ENCODE results near the gene IL1B.
"Not testable (repeated sequence)": the region's sequence is repeated elsewhere in the genome, so short reads cannot be mapped to it uniquely, and the experiment has no call there.

The IL1B gene

GRCh38 chr2:112849956-112850355, 13.4 kb upstream of the IL1B start:
- no peak for DNase-seq (ENCODE audit: low spot score)

DNA sequence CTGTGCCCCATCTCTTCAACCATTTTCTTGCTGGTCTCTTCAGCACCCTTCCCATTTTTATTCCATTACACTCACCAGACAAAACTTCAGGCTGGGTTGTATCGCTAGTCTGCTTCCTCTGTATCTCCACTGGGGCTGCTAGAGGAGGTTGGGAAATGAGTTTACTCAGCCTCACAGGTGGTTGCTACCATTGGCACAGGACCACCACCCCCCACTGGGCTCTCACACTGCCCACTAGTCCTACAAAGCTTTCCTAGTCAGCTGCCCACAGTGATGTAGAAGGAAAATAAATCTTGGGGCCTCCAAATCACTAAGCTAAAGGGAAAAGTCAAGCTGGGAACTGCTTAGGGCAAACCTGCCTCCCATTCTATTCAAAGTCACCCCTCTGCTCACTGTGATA, 12.3 kb upstream of the IL1B start:
- no peak for DNase-seq (ENCODE audit: low spot score)

DNA sequence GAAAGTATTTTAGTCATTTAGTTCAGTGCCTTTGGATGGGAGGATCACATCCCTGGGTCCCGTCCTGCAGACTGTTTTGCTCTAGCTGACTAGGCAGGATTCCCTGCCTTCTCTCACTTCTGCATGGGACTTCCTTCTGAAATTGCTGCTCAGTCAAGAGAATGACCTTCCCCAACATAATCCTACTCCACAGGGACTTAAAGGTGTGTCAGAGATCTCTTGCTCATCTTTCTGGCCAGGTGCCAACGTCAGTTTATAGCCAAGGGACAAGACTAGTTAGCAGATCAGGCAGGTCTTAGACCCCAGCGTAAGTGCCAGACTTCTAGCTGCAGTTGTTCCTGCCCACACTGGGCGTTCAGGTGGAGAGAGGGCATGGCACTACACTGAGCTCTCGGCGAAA, 9.5 kb upstream of the IL1B start:
- DNase-seq (ENCODE audit: low spot score), result no peak

DNA sequence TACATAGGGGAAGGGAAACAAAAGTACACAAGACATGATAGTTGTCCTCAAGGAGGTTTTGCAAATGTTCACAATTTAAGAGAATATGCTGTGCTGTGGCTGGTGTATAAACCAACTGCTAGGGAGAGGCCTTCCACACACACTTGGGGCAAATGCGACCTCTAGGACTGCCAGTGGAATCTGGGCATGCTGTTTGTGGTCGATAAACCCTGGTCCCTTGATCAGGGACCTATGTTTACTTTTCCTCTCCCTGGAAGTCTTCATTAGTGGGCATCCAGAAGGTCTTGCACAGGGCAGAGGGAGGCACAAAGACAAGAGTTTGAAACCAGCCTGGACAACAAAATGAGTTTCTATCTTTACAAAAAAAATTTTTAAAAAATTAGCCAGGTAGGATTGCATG, 7.3 kb upstream of the IL1B start:
- no peak for DNase-seq (ENCODE audit: low spot score)

DNA sequence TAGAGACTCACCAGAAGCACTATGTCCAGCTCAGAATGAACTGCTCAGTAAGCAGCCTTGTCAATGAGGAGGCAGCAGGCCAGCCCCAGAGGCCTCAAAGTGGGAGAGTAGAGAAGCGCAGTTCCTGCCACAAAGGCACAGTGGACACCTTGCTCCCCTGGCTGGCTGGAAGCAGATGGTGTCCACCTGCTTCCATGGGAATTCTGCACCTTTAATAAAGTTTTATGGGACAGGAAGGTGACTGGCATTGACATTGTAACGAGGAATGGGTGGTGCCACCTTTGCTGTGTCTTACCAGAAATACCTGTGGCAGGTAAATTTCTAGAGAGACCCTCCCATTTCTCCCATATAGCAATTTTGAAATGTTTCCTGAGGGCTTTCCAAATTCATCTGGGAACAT, 6.7 kb upstream of the IL1B start:
- DNase-seq (ENCODE audit: low spot score), result no peak

DNA sequence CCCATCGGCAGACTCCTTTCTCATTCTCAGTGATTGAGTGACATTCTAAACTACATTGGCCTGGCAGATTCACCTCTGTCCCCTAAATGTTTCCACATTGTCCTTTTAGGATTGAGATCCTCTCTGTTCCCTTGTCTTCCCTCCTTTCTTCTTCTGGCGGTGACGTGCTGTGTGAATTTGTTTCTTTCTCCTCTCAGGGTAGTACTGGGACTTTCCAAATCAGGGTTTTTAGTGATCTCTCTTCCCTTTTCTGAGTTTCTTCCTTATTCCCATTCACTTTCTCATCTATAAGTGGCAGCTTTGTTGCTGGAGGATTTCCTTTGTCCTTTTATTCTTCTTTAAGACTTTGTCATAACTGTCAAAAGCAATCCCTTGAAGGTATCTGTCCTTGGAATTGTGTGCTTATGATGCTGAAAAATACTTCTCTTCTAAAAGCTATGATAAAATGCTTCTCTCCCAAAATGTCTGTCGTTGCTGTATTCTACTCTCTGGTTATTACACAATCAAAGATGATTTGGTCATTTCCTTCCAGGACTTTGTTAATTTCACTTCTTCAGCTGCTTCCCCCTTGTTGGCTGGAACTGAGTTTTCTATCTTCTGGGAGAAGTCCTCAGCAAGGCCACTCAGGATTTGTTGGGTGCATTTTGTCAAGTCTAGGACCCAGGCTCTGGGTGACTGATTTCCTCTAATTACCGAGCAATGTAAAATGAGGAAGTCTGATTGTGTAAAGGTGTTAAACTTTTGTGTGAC, 4.9 kb upstream of the IL1B start:
- no peak for DNase-seq (ENCODE audit: low spot score)

GRCh38 chr2:112840068-112840445, 3.5 kb upstream of the IL1B start:
- no peak for DNase-seq (ENCODE audit: low spot score)

DNA sequence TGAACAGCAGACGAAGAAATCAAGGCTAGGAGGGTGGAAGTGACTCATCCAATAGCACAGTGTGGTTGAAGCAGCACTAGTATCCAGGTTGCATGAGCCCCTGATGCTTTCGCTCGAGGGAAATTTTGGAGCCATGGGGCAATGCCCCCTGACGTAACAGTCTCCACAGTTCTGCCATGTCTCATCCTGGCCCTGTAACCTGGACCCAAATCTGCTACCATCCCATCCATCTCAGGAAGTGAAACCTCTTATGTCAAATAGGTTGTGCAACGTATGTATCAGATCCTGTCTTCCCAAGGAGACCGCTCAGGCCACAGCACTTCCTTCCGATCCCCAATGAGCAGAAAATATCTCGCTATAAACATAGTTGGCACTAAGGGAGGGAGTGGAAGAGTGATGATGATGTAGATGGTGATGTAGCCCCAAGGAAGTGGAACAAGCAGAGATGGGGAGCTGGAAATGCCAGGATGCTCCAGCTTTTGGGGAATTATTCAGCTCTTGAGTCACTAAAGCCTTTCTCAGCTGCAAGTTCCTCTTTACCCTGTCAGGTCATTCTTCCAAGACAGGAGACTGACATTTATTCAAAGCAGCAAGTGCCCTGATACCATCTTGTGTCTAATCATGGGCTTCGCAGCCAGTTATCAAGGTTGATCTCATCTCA, 3.0 kb upstream of the IL1B start:
- DNase-seq (ENCODE audit: low spot score), result no peak

DNA sequence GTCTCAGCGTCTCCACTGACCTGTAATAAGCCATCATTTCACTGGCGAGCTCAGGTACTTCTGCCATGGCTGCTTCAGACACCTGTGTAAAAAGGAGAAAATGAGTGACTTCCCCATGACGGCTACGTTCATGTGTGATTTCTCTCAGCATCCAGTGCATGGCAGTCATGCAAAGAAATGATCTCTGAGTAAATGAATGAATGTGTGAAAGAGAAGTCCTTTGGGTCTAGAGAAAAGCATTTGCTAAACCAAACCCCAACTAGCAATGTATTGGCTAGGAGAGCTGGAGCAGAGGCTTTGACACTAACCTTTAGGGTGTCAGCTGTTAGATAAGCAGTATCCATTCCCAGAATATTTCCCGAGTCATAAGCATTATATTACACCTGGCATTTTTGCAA, 417 bp downstream of the IL1B start:
- no peak for DNase-seq (ENCODE audit: low spot score)

GRCh38 chr2:112835536-112836162, 930 bp downstream of the IL1B start:
- no peak for DNase-seq (ENCODE audit: low spot score)

- no peak for DNase-seq (ENCODE audit: low spot score)
Observed at GRCh38 chr2:112835061-112835501, 1.5 kb downstream of the IL1B start.

DNA sequence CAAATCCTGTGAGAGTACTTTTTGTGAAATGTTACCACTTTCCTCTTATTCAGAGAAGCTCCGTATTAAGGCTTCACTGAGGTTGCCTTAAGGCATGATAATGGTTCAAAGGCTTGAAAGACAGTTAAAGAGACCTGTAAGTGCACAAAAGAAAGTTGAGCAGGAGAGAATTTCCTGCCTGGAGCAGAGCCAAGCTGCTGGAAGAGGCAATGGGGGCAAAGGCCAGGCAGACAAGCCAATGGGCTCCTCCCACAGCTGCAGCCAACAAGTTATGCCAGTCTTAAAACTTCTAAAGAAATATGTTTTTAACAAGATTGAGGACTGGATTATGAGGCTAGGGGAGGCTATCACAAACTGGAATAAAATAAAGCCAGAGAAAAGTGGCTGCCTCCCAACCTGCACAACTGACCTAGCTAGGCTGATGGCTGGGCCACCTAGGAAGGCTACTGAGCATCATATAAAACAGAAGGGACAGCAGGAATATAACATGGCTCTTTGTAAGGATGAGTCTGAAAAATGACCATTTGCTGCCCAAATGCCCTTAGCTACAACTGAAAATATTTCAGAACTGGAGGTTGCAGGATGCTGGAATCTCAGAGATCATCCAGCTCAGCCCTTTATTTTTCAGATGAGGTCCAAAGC, 2.1 kb downstream of the IL1B start:
- DNase-seq (ENCODE audit: low spot score), result no peak

GRCh38 chr2:112833976-112834375, 2.6 kb downstream of the IL1B start:
- DNase-seq (ENCODE audit: low spot score), result no peak

DNA sequence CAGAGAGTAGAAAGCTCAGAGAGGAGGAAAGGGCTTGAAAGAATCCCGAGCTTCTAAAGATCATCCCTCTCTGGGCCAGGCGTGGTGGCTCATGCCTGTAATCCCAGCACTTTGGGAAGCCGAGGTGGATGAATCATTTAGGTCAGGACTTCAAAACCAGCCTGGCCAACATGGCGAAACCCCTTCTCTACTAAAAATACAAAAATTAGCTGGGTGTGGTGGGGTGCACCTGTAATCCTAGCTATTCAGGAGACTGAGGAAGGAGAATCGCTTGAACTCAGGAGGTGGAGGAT, 3.0 kb downstream of the IL1B start:
- DNase-seq (ENCODE audit: low spot score), result not testable (repeated sequence)

DNA sequence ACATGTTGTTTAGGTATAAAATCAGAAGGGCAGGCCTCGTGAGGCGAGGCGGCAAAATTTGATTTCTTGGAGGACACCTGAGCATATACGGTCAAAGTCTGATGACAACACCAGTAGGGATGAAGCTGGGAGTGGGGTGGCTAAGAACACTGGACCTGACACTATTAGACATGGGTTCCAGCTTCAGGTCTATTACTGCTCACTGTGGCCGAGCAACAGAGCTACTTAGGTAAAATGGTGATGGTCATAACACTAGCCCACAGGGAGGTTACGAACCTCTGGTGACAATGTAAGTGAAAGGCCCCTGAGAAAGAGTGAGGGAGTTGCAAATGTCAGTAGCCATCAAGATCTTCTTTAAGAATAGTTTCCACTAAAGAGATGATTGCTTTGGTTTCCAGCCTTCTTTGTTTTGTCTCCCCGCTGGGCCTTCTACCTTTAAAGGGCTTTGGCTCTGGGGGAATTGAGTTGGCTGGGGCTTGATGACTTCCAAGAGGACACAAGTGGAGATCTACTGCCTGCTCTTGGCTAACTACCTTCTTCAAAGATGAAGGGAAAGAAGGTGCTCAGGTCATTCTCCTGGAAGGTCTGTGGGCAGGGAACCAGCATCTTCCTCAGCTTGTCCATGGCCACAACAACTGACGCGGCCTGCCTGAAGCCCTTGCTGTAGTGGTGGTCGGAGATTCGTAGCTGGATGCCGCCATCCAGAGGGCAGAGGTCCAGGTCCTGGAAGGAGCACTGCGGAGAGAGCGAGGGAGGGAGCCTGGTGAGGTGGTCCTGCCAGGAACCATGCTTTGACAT, 3.5 kb downstream of the IL1B start:
- DNase-seq (ENCODE audit: low spot score), result no peak

DNA sequence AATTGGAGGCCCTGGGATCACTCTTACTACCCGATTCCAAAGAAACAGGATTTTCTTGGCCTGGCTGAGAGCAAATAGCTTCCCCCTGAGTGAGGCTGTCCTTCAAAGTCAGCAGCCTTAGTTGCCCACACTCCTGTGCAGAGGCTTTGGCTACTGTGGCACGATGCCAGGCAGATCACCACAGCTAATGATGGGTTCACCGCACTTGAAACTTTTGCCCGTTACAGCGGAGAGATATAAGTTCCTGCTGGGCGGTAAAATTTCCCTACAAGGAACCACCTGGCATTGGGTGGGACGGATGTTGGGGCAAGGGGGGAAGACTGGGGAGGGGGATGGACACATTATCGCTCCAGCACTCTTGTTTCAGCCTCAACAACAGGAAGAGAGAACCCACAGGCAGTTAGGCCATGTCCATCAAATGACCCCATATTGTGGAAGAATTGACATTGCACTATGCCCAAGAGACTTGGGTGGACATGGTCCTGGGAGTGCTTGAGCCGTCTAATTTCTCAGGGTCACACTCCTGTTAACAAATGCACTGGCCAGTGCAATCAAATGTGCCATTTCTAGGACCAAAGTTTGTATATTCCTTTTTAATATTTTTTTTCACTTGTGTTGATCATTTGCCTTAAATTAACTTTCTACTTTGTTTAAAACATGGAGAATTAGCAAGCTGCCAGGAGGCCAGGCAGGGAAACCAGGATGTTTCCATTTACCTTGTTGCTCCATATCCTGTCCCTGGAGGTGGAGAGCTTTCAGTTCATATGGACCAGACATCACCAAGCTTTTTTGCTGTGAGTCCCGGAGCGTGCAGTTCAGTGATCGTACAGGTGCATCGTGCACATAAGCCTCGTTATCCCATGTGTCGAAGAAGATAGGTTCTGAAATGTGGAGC, 4.4 kb downstream of the IL1B start:
- no peak for DNase-seq (ENCODE audit: low spot score)

- DNase-seq (ENCODE audit: low spot score), result no peak
Observed at GRCh38 chr2:112831513-112831845, 5.1 kb downstream of the IL1B start.

GRCh38 chr2:112830682-112831512, 5.7 kb downstream of the IL1B start:
- no peak for DNase-seq (ENCODE audit: low spot score)

DNA sequence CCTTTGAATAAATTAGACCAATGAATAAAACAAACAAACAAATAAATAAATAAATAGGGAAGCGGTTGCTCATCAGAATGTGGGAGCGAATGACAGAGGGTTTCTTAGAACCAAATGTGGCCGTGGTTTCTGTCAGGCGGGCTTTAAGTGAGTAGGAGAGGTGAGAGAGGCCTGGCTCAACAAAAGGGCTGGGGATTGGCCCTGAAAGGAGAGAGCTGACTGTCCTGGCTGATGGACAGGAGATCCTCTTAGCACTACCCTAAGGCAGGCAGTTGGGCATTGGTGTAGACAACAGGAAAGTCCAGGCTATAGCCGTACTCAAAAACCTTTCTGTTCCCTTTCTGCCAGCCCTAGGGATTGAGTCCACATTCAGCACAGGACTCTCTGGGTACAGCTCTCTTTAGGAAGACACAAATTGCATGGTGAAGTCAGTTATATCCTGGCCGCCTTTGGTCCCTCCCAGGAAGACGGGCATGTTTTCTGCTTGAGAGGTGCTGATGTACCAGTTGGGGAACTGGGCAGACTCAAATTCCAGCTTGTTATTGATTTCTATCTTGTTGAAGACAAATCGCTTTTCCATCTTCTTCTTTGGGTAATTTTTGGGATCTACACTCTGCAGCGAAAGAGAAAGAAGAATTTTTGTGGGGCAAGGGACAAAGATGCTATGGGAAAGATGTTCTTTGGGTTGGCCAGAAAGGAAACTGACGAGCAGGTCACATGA, 6.5 kb downstream of the IL1B start:
- DNase-seq (ENCODE audit: low spot score), result no peak

Measured in COLO829 (cell line).